MCF 10A (cell line): ENCODE measurements around the gene DIO1. TPM values are rescaled to one million over a fixed set of nuclear protein-coding genes. Genes with fewer than 3 reads are reported as not detected.

Experiments used
- BruUV-seq: library from RNA; stranded (reverse); fragments of 400-500 nt; replicated peaks from 2 replicates; lab custom pipeline; 2021; lab: Mats Ljungman, UMichigan
- CTCF ChIA-PET: fragments of 300-600 bp; sonication (Branson Sonifier 250); formaldehyde crosslinking; extraction: SDS; loops from one replicate; lab custom pipeline; 2021; ENCODE audit warnings: antibody characterized with exemption, inconsistent platforms; lab: Yijun Ruan, JAX
- POLR2A ChIA-PET: fragments of 300-600, 350-650 bp; sonication (Branson Sonifier 250); formaldehyde crosslinking; extraction: SDS; loops from one replicate; lab custom pipeline; 2020; ENCODE audit warnings: antibody characterized with exemption, inconsistent platforms; lab: Yijun Ruan, JAX
- DNase-seq: peaks from one replicate; pipeline ENCODE4 v3.0.0-alpha.2; 2018; ENCODE audit not compliant: unreplicated experiment
- H3K27ac Mint-ChIP-seq: one replicate; pipeline ENCODE4 v1.8.0; 2022; ENCODE audit warnings: mild to moderate bottlenecking, low read depth, mixed read lengths; ENCODE audit not compliant: unreplicated experiment
- H3K27me3 Mint-ChIP-seq: one replicate; pipeline ENCODE4 v1.8.0; 2022; ENCODE audit warnings: mixed read lengths; ENCODE audit not compliant: insufficient read depth, unreplicated experiment
- H3K36me3 Mint-ChIP-seq: one replicate; pipeline ENCODE4 v1.8.0; 2022; ENCODE audit warnings: mild to moderate bottlenecking, moderate library complexity, mixed read lengths; ENCODE audit not compliant: insufficient read depth, unreplicated experiment
- H3K4me1 Mint-ChIP-seq: one replicate; pipeline ENCODE4 v1.8.0; 2022; ENCODE audit warnings: mixed read lengths; ENCODE audit not compliant: insufficient read depth, unreplicated experiment
- H3K4me3 Mint-ChIP-seq: one replicate; pipeline ENCODE4 v1.8.0; 2022; ENCODE audit warnings: mild to moderate bottlenecking, moderate library complexity, mixed read lengths; ENCODE audit not compliant: unreplicated experiment
- H3K9me3 Mint-ChIP-seq: one replicate; pipeline ENCODE4 v1.8.0; 2022; ENCODE audit warnings: mixed read lengths; ENCODE audit not compliant: unreplicated experiment
- intact Hi-C: fragments of 100-400 bp; cut with micrococcal nuclease; formaldehyde crosslinking; loops from 2 replicates; pipeline ENCODE4 v1.14.1; 2022
- total RNA-seq: library from RNA; stranded (reverse); gene quantifications from 2 replicates; pipeline ENCODE4 v1.2.3, GENCODE V29; 2022
- TF ChIP-seq, protein P1 (sequence below): fragments of 200-600 bp; IDR thresholded peaks from one replicate; pipeline ENCODE4 v1.8.0; 2022; ENCODE audit warnings: antibody characterized with exemption, mild to moderate bottlenecking; ENCODE audit not compliant: unreplicated experiment

Gene DIO1
- total RNA-seq, 1 experiment from 2014 or later, result not detected

DNA sequence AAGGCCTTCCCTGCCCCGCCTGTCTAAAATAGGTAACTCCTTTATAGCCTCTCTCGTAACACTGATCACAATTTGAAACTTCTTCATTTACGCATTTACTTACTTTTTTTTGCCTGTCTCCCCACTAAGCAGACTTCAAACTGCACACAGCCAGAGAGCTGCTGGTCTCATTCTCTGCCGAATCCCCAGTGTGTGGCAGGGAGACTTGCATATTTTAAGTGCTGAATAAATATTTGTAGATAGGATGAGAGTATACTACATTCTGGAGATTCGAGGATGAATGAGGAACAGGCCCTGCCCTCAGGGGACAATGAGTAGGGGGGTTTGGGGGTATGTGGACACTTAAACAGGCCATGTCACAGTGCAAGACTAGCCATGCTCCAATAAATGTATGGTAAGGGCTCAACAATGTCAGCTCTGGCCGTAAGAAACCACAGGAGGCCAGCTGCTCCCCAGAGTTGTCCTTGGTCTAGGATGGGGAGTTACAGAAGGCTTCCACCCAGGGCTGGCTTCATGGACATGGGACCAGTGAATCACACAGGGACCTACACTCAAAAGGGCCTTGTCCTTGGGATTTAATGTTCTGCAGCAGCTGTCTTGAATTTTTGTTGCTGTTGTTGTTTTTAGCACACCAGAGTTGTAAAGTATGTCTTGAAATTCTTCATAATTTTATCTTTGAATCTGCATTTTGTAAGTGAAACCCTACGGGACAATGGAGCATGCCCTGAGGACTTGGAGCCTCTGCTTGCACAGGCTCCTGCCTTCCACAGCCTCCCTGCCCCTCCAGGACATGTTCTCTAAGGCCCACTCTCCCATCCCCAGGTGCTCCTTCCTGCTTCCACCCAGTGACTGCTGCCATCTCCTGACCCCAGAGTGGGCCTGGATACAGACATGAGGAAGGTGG, 8.5 kb downstream of the DIO1 start:
- no peak overlapping the region for H3K27ac Mint-ChIP-seq
- CTCF ChIA-PET, result no interaction called here
- POLR2A ChIA-PET, result interaction anchor here (0.6 to 1.0 kb wide), 2 partner anchors 10 to 124 kb away, joined by 3 to 4 read pairs; no protein-coding TSS in a partner anchor
- intact Hi-C loops, result loop anchor here (5.0 kb wide), 1 partner anchor 240 kb away; no protein-coding TSS in a partner anchor
- BruUV-seq, result no TSS peak
- DNase-seq, result no peak
- TF ChIP-seq, protein P1, sequence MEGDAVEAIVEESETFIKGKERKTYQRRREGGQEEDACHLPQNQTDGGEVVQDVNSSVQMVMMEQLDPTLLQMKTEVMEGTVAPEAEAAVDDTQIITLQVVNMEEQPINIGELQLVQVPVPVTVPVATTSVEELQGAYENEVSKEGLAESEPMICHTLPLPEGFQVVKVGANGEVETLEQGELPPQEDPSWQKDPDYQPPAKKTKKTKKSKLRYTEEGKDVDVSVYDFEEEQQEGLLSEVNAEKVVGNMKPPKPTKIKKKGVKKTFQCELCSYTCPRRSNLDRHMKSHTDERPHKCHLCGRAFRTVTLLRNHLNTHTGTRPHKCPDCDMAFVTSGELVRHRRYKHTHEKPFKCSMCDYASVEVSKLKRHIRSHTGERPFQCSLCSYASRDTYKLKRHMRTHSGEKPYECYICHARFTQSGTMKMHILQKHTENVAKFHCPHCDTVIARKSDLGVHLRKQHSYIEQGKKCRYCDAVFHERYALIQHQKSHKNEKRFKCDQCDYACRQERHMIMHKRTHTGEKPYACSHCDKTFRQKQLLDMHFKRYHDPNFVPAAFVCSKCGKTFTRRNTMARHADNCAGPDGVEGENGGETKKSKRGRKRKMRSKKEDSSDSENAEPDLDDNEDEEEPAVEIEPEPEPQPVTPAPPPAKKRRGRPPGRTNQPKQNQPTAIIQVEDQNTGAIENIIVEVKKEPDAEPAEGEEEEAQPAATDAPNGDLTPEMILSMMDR, result no peak
- H3K36me3 Mint-ChIP-seq, result no peaks in the 10 kb centered on the region
- H3K9me3 Mint-ChIP-seq, result no peaks in the 10 kb centered on the region
- no peaks in the 10 kb centered on the region for H3K27me3 Mint-ChIP-seq
- no peaks in the 10 kb centered on the region for H3K4me1 Mint-ChIP-seq
- H3K4me3 Mint-ChIP-seq, result no peak overlapping the region

DNA sequence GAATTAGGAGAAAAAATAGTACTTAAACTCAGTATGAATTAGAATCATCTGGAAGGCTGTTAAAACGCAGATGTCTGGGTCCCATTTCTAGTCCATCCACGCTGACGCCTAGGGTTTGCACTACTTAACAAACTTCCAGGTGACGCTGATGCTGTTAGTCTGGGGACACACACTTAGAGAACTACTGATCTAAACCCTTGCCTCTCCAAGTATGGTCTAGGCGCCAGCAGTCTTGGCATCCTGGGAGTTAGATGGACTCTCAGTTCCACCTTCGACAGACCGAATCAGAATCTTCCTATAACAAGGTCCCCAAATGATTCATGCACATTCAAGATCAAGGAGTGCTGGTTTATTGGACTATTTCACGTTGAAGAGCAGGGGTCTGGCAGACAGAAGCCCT, 11.5 kb downstream of the DIO1 start:
- POLR2A ChIA-PET, result no interaction called here
- no peak overlapping the region for H3K27ac Mint-ChIP-seq

DNA sequence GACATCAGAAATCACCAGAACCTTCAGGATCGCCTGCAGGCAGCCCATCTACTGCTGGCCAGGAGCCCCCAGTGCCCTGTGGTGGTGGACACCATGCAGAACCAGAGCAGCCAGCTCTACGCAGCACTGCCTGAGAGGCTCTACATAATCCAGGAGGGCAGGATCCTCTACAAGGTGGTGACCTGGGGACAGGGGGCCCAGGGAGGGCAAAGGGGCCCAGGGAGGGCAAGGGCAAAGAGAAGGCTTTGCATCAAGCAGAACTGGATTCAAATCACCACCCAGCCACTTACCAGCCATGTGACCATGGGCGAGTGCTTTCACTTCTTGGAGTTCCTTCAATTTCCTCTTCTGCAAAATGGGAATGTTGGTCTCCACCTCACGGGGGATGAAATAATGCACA, 12.1 kb downstream of the DIO1 start:
- POLR2A ChIA-PET, result no interaction called here
- CTCF ChIA-PET, result no interaction called here
- Mint-ChIP-seq H3K4me3 (no peak overlapping the region), H3K36me3 (peaks cover 5% of the 10 kb centered on the region), H3K4me1 (no peaks in the 10 kb centered on the region), H3K9me3 (no peaks in the 10 kb centered on the region), H3K27me3 (no peaks in the 10 kb centered on the region), H3K27ac (no peak overlapping the region)
- intact Hi-C loops, result no loop called here
- DNase-seq, result no peak
- TF ChIP-seq, protein P1, result no peak
- BruUV-seq, result no TSS peak

More for the DNA sequence above, 11.5 kb downstream of the DIO1 start:
- no peak for DNase-seq
- H3K27me3 Mint-ChIP-seq, result no peaks in the 10 kb centered on the region
- no peaks in the 10 kb centered on the region for H3K4me1 Mint-ChIP-seq
- H3K4me3 Mint-ChIP-seq, result no peak overlapping the region
- BruUV-seq, result no TSS peak
- H3K36me3 Mint-ChIP-seq, result peaks cover 5% of the 10 kb centered on the region
- intact Hi-C loops, result no loop called here
- TF ChIP-seq, protein P1, result no peak
- no peaks in the 10 kb centered on the region for H3K9me3 Mint-ChIP-seq
- CTCF ChIA-PET, result interaction anchor here (0.6 to 1.0 kb wide), 2 partner anchors 54 to 178 kb away, joined by 3 to 6 read pairs; no protein-coding TSS in a partner anchor

DNA sequence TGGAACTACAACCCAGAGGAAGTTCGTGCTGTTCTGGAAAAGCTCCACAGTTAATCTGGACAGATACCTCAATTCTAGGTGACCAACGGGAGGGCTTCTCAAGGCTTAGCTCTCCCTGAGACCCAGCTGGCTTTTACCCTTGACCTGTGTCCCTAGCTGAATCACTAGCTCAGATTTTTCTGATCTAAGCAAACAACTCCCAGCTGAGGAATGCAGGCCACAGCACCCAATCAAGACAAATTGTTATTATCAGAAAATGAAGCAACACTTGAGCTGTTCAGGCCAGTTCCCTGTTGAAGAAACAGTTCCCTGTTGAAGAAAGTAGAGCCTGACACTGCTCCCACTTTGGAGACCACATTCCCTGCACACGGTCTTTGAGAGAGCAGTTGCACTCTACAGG, 16.0 kb downstream of the DIO1 start:
- TF ChIP-seq, protein P1, result no peak
- H3K4me3 Mint-ChIP-seq, result no peak overlapping the region

More for the DNA sequence above, 16.0 kb downstream of the DIO1 start:
- DNase-seq, result no peak
- no TSS peak for BruUV-seq
- no peaks in the 10 kb centered on the region for H3K4me1 Mint-ChIP-seq
- no peak overlapping the region for H3K27ac Mint-ChIP-seq
- H3K36me3 Mint-ChIP-seq, result peaks cover 12% of the 10 kb centered on the region
- CTCF ChIA-PET, result interaction anchor here (1.2 to 1.6 kb wide), 5 partner anchors 13 to 170 kb away, joined by 3 to 6 read pairs (median 4); partner anchors contain the start of gene IFT25
- H3K9me3 Mint-ChIP-seq, result no peaks in the 10 kb centered on the region
- H3K27me3 Mint-ChIP-seq, result no peaks in the 10 kb centered on the region
- POLR2A ChIA-PET, result interaction anchor here (1.2 to 2.7 kb wide), 7 partner anchors 10 to 47 kb away, joined by 3 to 15 read pairs (median 7); partner anchors contain the start of genes IFT25, LRRC42 and YIPF1
- intact Hi-C loops, result no loop called here
